GM19324 (cell line): ENCODE measurements around the gene TNFRSF11A.

Experiments
- ATAC-seq: cut with Tn5 transposase; IDR thresholded peaks from one replicate; pipeline ENCODE4 v1.9.1; 2021; ENCODE audit warnings: mild to moderate bottlenecking, moderate library complexity; ENCODE audit not compliant: unreplicated experiment, low FRiP score

The TNFRSF11A gene

DNA sequence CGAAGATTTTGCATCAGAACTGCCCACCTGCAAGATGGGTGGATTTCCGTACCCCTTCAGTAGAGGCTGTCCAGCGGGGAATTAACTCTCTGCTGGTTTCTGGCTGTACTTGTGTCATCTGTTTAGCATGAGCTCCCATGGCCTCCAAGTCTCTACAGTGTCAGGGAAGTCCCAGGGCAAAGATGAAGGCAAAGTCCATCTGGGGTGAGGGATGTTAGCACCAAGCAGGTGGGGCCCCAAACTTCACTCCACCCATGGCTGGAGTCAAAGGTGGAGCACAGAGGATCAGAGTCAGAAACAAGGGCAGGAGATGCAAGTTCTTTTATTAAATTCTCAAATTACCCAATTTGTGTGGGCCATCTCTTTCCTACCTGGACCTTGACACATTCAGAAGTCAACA lies 78.0 kb downstream of the TNFRSF11A start:
- ATAC-seq: no peak

DNA sequence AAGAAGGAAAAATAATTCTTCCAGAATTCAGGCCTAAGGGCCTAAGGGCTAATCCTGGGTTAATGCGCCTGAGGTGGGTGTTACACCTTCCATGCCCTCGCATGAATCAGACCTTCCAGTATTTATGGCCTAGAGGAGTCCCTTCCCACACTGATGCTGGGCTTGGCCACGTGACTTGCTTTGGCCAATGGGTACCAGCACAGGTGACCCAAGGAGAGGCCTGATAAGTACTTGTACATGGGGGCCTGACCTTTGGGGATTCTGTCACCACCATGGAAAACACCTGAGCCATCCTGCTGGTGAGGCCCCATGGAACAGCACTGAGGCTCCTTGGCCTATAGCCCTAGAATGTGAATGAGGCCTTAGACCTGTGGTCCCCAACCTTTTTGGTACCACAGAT lies 79.8 kb downstream of the TNFRSF11A start:
- no peak for ATAC-seq

DNA sequence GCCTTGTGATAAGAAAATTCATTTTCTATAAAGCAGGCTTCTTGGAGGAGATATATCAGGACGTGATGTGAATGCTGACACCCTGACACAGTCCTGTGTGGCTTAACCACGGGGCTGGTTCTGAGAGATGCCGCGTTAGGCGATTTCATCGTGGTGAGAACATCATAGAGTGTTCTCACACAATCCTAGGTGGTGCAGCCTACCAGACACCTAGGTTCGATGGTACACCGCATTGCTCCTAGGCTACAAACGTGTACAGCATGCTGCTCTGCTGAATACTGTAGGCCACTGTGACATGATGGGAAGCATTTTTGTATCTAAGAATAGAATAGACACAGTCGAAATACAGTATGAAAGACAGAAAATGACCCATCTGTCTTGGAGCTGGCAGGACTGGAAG lies 82.5 kb downstream of the TNFRSF11A start:
- ATAC-seq: no peak

DNA sequence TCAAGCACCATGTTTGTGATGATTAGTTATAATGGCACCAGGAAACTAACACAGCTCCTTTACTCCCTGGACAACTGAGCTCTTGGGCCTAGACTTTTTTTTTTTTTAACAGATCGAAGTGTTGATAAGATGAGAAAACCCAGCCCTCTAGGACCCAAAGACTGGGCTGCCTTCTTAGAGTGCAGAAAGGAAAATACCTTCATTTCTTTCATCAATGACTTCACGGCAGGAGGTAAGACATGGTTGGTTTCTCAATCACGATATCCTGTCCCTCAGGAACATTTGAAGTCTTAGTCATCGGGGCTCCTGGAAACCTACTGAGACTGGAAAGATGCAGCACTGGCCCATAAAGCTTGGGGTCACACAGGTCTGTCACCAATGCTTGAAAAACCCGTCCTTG lies 84.7 kb downstream of the TNFRSF11A start:
- no peak for ATAC-seq

DNA sequence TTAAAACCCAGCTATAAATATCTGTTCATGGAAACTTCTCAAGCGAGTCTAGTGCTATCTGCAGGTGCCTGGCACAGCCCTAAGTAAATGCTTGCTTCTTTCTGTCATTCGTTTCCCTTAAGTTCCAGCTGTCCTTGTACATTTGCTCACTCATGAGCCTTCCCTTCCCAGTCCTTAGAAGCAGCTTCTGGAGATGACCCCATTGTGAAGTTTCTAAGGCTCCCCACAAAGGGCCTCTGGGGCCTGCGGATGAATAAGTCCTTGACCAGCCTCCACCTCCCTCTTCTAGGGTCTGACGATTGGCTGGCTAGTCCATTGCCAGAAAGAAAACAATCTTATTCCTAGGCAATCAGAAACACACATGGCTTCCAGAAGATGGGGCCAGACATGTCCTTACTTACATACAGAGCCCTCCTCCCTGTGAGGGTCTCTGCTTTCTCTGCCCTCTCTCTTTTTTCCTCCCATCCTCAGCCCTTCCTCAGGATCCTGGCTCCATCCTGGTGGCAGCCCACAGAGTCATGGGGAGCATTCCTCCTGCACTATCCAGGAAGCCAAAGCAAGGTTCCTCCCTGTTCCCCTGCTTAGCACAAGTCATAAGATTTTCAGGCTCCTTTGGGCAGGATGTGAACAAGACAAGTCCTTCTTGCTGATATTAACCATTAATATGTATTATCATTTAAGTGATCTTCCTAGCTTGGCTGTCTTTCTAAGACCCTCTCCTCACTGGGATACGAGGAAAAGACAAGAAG lies 87.3 kb downstream of the TNFRSF11A start:
- ATAC-seq: no peak

DNA sequence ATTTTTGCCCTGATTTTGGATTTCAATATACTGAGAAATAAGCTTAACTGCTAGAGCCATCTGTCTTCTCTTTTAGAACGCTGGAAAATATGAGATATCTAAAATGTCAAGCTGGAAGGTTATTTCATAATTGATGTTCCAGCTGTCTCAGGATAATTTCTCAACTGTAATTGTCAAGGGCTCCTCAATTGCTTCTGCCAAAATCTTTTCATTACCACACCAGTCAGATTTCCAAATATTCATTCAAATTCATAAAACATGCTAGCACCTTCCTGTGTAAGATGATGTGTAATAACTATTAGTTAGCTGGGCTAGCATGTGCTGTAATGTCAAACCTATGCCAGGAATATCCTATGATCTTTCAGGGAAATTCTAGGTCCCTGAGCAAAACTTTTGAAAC lies 88.1 kb downstream of the TNFRSF11A start:
- no peak for ATAC-seq

DNA sequence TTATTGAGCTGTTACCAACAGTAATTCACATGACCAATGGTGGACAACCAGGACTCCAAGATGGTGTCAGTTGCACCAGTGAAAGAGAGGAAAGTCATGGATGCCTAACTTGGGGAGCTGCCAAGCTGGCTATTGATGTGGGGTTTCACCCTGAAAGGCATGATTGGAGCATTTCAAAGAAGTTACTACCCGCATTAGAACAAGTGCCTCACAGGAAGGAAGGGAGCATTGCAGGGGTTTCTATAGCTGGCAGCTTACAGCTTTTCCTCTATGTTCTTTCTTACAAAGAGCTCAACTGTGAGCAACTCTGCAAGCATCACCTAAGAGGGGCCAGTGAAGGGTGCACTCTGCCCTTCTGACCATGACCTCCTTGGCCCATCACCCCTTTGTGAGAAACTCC lies 93.1 kb downstream of the TNFRSF11A start:
- ATAC-seq: no peak

DNA sequence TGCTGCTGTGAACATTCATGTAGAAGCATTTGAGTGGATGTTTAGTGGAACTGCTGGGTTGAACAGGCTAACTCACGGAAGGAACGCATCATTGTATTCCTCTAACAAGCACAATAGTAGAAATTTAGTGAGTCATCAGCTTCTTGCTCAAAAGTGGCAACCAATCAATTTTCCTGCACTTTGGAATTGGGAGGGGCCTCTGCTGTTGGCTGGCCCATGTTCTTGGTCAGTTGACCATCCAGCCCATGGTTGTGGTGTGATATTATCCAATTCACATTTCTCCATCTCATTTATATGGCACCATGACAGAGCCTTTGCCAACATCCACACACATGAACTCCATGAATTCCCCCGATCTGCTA lies 95.0 kb downstream of the TNFRSF11A start:
- ATAC-seq: no peak

DNA sequence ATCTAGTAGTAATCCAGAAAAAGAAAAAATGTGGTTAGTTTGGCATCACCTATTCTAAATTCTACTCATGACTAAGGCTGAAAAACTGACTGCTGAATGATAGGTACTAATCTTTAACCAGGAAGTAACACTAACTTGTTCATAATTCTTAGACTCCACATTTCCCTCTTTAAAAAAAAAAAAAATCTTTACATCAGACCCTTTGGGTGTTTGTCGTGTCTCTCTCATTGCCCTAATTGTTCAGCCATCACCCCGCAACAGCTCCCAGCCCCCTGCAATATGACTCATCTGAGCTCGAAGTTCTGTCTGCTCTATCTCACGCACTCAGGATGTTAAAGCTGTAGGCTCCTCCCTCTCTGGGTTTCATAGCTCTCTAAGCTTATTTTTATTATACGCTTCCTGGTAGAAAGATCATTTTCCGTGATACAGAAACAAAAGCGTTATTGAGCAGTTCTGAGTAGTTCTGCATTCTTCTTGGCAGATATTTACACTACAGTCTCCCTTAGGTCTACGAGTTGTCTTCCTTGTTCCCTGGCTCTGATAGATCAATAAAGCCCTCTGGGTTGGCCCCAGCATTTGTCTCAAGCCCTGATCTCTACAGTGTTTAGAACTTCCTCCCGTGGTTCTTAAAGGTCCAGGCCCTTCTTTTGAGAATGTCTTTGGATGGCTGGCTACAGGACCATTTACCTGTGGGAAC lies 95.6 kb downstream of the TNFRSF11A start:
- ATAC-seq: peak; percentile 86

DNA sequence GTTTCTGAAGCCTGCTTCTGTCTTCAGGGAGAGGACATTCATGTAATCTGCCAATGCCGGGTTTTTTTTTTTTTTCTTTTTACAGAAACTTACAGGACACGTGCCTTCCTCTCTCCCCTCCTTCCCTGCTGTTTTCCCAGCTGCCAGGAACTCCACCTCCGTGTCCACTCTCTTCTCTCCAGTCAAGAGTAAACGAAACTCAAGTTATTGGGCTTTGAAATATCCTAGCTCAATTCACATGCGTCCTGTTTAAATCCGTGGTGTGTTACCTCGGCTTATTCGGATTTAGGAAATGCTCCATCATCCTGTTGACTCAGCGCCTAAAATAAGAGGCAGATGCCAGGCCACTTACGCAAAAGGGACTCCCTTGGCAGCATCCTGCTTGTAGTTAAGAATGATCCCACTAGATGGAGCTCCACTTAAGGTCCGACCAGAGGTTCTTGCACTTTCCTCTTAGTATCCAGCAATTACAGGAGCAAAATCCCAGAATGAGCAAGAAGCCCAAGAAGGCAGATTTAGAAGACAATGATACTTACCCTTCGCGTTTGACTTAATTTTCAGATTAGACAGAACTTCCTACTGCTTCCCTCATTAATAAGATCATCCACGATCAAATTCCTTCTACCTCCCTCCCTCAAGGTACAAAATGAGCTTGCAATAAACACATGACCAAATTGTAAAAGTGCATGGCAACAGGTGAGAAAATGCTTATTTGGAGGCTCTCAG lies 100.5 kb downstream of the TNFRSF11A start:
- ATAC-seq: no peak

DNA sequence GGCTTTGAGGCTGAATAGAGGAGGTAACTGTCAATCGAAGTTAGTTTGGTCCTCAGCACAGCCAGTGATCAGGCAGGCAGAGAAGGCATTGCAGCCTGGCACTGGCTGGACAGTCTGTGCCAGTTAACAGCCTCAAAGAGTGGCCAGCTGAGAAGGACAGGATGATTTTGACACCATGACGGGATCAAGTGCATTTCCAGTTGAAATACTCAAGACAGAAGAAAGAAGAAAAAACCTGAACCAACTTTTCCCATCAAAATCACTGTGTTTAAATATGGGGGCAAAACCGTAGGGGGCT lies 101.0 kb downstream of the TNFRSF11A start:
- ATAC-seq: no peak

DNA sequence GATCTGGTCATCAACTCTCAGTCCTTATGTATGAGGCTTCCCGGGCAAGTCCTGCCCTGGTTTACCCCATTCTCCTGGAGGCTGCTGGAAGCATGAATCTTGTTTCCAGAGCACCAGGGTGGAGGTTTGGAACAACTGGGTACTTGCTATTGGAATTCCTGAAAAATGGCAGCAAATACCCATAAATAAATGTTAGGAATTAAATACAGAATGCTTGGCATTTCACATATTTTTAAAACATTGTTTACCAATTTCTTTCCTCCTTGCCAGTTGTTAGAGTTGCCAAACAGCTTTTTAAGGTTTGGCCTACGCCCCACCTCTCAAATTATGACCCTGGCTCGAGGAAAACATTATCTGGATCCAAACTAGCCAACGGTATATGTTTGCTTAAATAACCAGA lies 107.1 kb downstream of the TNFRSF11A start:
- no peak for ATAC-seq

DNA sequence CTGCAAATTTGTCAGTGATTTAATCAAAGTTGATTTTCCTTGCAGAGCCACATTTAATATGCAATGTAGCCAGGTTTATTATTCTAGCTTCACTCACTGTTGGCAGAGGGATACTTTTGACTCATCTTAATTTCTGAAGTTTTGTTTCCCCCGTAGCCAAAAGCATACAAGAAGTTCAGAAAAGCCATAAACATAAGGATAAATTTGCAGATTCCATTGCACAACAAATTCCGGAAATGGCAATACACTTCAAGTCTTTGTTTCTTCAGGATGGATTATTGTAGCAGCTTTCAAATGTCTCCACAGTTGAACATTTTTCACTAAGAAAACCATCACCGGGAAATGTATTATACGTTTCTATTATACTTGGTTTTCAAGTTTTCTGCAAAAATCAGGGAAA lies 109.7 kb downstream of the TNFRSF11A start:
- no peak for ATAC-seq

DNA sequence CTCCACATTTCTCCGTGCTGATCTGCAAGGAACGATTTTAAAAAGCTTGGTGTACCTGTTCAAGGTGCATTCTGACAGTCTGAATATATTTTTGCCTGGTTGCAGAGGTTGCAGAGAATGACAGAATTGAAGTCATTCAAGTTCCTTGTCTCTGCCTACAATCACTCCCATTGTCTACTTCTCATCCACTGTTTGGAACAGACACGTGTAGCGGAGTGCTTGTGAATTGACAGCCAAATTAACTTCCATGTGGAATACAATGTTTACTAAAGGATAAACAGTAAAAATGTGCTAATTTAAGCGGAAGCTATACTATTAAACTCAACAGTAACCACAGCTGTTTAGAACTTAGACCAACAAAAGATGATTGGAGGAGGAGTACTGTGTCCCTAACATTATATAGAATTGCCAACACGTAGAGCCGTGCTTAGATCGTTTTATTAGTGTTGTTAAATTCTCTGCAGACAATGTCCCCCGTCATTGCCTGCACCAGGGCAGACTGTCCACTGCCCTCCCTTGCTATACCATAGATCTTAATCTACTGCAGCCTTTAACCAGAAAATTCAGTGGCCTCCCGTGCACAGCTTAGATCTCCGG lies 110.4 kb downstream of the TNFRSF11A start:
- ATAC-seq: no peak

DNA sequence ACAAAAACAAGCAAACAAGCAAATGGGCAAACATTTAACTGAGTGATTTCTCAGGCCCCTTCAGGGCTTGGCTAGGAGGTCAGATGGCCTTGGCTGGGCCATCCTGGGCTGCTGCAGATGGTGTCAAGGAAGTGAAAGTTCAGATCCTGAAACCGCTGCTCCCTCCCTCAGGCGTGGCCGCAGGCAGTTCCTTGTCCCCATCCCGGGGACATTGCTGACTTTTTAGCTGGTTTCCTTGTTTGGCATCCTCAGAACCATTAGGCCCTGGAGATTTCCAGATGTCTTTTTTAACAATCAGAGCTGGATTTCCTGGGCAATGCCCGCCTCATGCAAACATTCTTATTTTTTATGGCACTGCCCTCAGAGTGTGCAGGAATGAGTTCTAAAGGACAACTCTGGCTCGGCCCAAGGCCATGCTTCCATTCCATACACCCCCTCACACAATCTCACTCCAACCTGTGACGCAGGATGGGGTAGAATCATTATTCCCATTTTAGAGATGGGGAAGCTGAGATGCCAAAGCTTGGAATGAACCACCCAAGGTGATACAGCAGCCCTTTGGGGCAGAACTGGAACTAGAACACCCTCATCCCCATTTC lies 111.6 kb downstream of the TNFRSF11A start:
- ATAC-seq: no peak

DNA sequence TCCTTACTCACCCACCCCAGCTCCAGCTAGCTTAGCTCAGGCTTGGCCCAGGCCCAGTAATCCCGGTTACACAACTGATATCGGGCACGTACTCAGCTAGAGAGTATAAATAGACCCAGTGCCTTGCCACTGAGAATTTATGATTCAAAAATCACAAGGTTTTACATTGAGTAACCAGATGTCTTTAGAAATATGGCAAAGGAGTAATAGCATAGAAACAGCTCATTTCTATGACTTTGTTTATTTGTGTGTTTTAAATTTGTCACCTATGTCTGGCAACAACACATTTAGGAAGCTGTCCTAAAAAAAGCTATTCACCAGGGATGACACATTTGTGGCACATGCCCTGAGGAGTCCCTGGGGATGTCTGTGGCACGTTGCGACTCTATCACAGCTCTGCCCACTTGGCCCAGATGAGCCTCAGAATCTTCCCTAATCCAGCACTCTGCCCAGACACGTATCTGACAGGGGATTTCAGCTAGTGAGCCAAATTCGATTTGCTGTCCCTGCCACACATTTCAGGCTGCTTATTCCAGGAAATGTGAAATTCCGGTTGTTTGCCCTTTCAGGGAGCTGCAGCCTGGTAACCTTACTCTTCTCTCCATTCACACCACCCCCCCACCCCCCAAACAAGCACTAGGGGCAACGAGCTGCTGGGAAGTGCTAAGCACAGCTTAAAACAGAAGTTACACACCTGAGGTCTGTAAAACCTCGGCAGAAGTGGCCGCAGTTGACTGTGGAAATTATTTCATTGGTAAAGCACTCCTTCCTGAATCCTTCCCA lies 112.3 kb downstream of the TNFRSF11A start:
- no peak for ATAC-seq

DNA sequence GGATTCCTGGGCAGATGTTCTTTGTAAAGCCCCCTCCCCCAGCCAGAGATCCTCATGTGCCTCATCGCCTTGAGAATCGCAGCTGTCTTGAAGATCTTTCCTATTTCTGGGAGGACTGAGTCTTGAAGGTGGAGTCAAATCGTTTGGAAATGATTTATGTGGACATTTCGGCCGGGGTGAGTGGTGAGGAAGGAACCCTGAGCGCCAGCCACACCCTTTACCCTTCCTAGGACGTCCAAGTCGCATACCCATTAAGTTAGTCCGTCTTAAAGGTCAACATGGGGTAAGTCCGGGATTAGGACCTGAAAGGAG lies 112.9 kb downstream of the TNFRSF11A start:
- ATAC-seq: no peak

DNA sequence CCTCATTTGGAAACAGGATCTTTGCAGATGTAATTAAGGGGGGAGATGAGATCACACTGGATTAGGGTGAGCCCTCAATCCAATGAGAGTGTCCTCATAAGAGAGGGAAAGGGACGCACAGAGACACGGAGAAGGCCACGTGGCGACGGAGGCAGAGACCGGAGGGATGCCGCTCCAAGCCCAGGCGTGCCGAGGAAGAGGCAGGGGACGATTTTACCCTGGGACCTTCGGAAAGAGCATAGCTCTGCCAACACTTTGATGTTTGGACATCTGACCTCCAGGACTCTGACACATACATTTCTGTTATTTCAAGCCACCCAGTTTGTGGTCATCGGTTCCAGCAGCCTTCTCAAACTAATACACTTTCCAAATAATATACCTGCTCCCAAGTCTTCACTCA lies 113.3 kb downstream of the TNFRSF11A start:
- no peak for ATAC-seq

DNA sequence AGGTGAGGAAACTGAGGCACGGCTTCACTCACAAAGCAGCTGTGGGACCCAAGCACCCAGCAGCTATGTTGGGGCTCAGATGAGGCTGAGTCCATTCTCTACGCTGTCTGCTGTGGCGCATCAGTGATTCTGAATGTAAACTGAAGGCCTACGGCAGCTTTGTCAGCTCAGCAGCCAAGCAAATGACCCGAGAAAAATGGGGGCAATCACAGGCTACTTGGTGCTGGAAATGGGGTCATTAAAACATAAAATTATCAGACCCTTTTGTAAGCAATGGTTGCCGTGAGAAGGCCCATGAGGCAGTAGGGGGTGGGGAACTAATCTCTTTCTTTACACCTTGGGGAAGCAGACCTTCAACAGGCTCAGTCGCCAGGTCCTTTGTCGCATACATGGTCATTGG lies 113.8 kb downstream of the TNFRSF11A start:
- no peak for ATAC-seq
